ENCODE measurements around the gene ABCC3.

Gene ABCC3

GRCh38 chr17:50737118-50737698 is 102.5 kb downstream of the ABCC3 start:
- Histone ChIP-seq H3K36me3 (ENCODE audit: insufficient read depth, low read length) (peaks cover 57% of the 10 kb centered on the region), H3K9me3 (ENCODE audit: low read depth, low read length) (no peaks in the 10 kb centered on the region), H3K4me3 (no peak overlapping the region), H3K27ac (no peak overlapping the region), H3K9ac (ENCODE audit: insufficient read length) (no peak overlapping the region)
- TF ChIP-seq FOXP2 (optimal IDR thresholded peaks at IDR 0.05; ENCODE audit: control extremely low read depth, extremely low read length, insufficient read depth), result no peak
- no peak for TF ChIP-seq POLR2AphosphoS5 (IDR thresholded peaks at IDR 0.05; ENCODE audit: borderline replicate concordance, low read depth, low read length)
- TF ChIP-seq EZH2 (IDR thresholded peaks at IDR 0.05), result no peak
- DNase-seq (ENCODE audit: low read depth, low spot score), result no peak

- H3K4me3 ChIP-seq, result no peak overlapping the region
- peaks cover 76% of the 10 kb centered on the region for H3K36me3 ChIP-seq (ENCODE audit: insufficient read depth, low read length)
- no peaks in the 10 kb centered on the region for H3K9me3 ChIP-seq (ENCODE audit: low read depth, low read length)
- no peak for DNase-seq (ENCODE audit: low read depth, low spot score)
- H3K9ac ChIP-seq (ENCODE audit: insufficient read length), result no peak overlapping the region
- TF ChIP-seq FOXP2 (optimal IDR thresholded peaks at IDR 0.05; ENCODE audit: control extremely low read depth, extremely low read length, insufficient read depth) (no peak), POLR2AphosphoS5 (IDR thresholded peaks at IDR 0.05; ENCODE audit: borderline replicate concordance, low read depth, low read length) (no peak), EZH2 (IDR thresholded peaks at IDR 0.05) (no peak)
- no peak overlapping the region for H3K27ac ChIP-seq
Observed at GRCh38 chr17:50739098-50739497, 104.4 kb downstream of the ABCC3 start.
